ENCODE measurements around the gene PARP6. TPM values are rescaled to one million over a fixed set of nuclear protein-coding genes. Genes with fewer than 3 reads are reported as not detected.
A peak's percentile ranks its signal among the peaks of the same experiment; 100 is the strongest.

Gene PARP6
- total RNA-seq, 1 donor from 2014 or later, result 93.9 TPM

- Mint-ChIP-seq H3K27me3 (ENCODE audit: unreplicated experiment) (no peaks in the 10 kb centered on the region), H3K4me3 (ENCODE audit: unreplicated experiment) (no peak overlapping the region), H3K4me1 (ENCODE audit: unreplicated experiment) (no peaks in the 10 kb centered on the region), H3K36me3 (ENCODE audit: unreplicated experiment) (peaks cover 69% of the 10 kb centered on the region), H3K27ac (ENCODE audit: unreplicated experiment) (no peak overlapping the region), H3K9me3 (ENCODE audit: unreplicated experiment) (no peaks in the 10 kb centered on the region)
- TF ChIP-seq CTCF (IDR thresholded peaks at IDR 0.05), result no peak
- DNase-seq (ENCODE audit: extremely low spot score, unreplicated experiment), result no peak
Observed at GRCh38 chr15:72207558-72208085, 64.7 kb downstream of the PARP6 start.

GRCh38 chr15:72206677-72207000 lies 65.7 kb downstream of the PARP6 start:
- H3K4me3 Mint-ChIP-seq (ENCODE audit: unreplicated experiment), result no peak overlapping the region
- no peaks in the 10 kb centered on the region for H3K9me3 Mint-ChIP-seq (ENCODE audit: unreplicated experiment)
- H3K27me3 Mint-ChIP-seq (ENCODE audit: unreplicated experiment), result no peaks in the 10 kb centered on the region
- no peak for DNase-seq (ENCODE audit: extremely low spot score, unreplicated experiment)
- peaks cover 69% of the 10 kb centered on the region for H3K36me3 Mint-ChIP-seq (ENCODE audit: unreplicated experiment)
- no peaks in the 10 kb centered on the region for H3K4me1 Mint-ChIP-seq (ENCODE audit: unreplicated experiment)
- H3K27ac Mint-ChIP-seq (ENCODE audit: unreplicated experiment), result no peak overlapping the region
- TF ChIP-seq CTCF (IDR thresholded peaks at IDR 0.05), result no peak

GRCh38 chr15:72205896-72206676 lies 66.3 kb downstream of the PARP6 start:
- H3K4me1 Mint-ChIP-seq (ENCODE audit: unreplicated experiment), result no peaks in the 10 kb centered on the region

GRCh38 chr15:72205273-72205672 lies 67.1 kb downstream of the PARP6 start:
- no peak for DNase-seq (ENCODE audit: extremely low spot score, unreplicated experiment)
- TF ChIP-seq CTCF (IDR thresholded peaks at IDR 0.05), result no peak
- no peaks in the 10 kb centered on the region for H3K4me1 Mint-ChIP-seq (ENCODE audit: unreplicated experiment)
- no peaks in the 10 kb centered on the region for H3K9me3 Mint-ChIP-seq (ENCODE audit: unreplicated experiment)
- no peaks in the 10 kb centered on the region for H3K27me3 Mint-ChIP-seq (ENCODE audit: unreplicated experiment)
- H3K36me3 Mint-ChIP-seq (ENCODE audit: unreplicated experiment), result peaks cover 64% of the 10 kb centered on the region
- H3K4me3 Mint-ChIP-seq (ENCODE audit: unreplicated experiment), result no peak overlapping the region
- no peak overlapping the region for H3K27ac Mint-ChIP-seq (ENCODE audit: unreplicated experiment)

More at GRCh38 chr15:72205896-72206676, 66.3 kb downstream of the PARP6 start:
- DNase-seq (ENCODE audit: extremely low spot score, unreplicated experiment), result no peak
- no peak for TF ChIP-seq CTCF (IDR thresholded peaks at IDR 0.05)
- H3K36me3 Mint-ChIP-seq (ENCODE audit: unreplicated experiment), result peaks cover 64% of the 10 kb centered on the region
- no peaks in the 10 kb centered on the region for H3K27me3 Mint-ChIP-seq (ENCODE audit: unreplicated experiment)
- H3K4me3 Mint-ChIP-seq (ENCODE audit: unreplicated experiment), result no peak overlapping the region
- H3K9me3 Mint-ChIP-seq (ENCODE audit: unreplicated experiment), result no peaks in the 10 kb centered on the region
- no peak overlapping the region for H3K27ac Mint-ChIP-seq (ENCODE audit: unreplicated experiment)

- H3K27me3 Mint-ChIP-seq (ENCODE audit: unreplicated experiment), result no peaks in the 10 kb centered on the region
- no peaks in the 10 kb centered on the region for H3K9me3 Mint-ChIP-seq (ENCODE audit: unreplicated experiment)
- peaks cover 2% of the 10 kb centered on the region for H3K4me1 Mint-ChIP-seq (ENCODE audit: unreplicated experiment)
- peaks cover 64% of the 10 kb centered on the region for H3K36me3 Mint-ChIP-seq (ENCODE audit: unreplicated experiment)
- H3K4me3 Mint-ChIP-seq (ENCODE audit: unreplicated experiment), result no peak overlapping the region
- peak overlapping the region; percentile 29 for H3K27ac Mint-ChIP-seq (ENCODE audit: unreplicated experiment)
- no peak for DNase-seq (ENCODE audit: extremely low spot score, unreplicated experiment)
- no peak for TF ChIP-seq CTCF (IDR thresholded peaks at IDR 0.05)
Observed at GRCh38 chr15:72203507-72203837, 68.9 kb downstream of the PARP6 start.

Data from osteocyte (in vitro differentiated cells).